GM21786 (cell line): ENCODE results near the gene FASTKD3.

Experiments used
- ATAC-seq: cut with Tn5 transposase; IDR thresholded peaks from one replicate; pipeline ENCODE4 v1.9.1; 2021; ENCODE audit not compliant: unreplicated experiment

Gene FASTKD3

GRCh38 chr5:7850395-7851239 lies 18.2 kb downstream of the FASTKD3 start, which contains the start of gene CFAP90:
CFAP90 (minus strand) TSS chr5:7851133; CDS start chr5:7851021, 112 bp downstream.
- ATAC-seq, result no peak

GRCh38 chr5:7849681-7850394 lies 19.0 kb downstream of the FASTKD3 start:
- ATAC-seq, result no peak

- ATAC-seq, result no peak
Measured at GRCh38 chr5:7848296-7848695, 20.5 kb downstream of the FASTKD3 start.

GRCh38 chr5:7846327-7846726 lies 22.5 kb downstream of the FASTKD3 start:
- no peak for ATAC-seq

GRCh38 chr5:7845557-7845956 lies 23.3 kb downstream of the FASTKD3 start:
- no peak for ATAC-seq

GRCh38 chr5:7844901-7845300 lies 23.9 kb downstream of the FASTKD3 start:
- no peak for ATAC-seq

- no peak for ATAC-seq
Measured at GRCh38 chr5:7842531-7842930, 26.3 kb downstream of the FASTKD3 start.

- no peak for ATAC-seq
Measured at GRCh38 chr5:7837403-7837802, 31.4 kb downstream of the FASTKD3 start.

- ATAC-seq, result no peak
Measured at GRCh38 chr5:7834982-7835381, 33.8 kb downstream of the FASTKD3 start.

GRCh38 chr5:7828269-7828668 lies 40.6 kb downstream of the FASTKD3 start:
- ATAC-seq, result no peak

- no peak for ATAC-seq
Measured at GRCh38 chr5:7827610-7828009, 41.2 kb downstream of the FASTKD3 start.

GRCh38 chr5:7825630-7826029 lies 43.2 kb downstream of the FASTKD3 start:
- no peak for ATAC-seq

- ATAC-seq, result no peak
Measured at GRCh38 chr5:7824995-7825394, 43.8 kb downstream of the FASTKD3 start.

- no peak for ATAC-seq
Measured at GRCh38 chr5:7823594-7823993, 45.2 kb downstream of the FASTKD3 start.

GRCh38 chr5:7822449-7822848 lies 46.4 kb downstream of the FASTKD3 start:
- no peak for ATAC-seq

- ATAC-seq, result no peak
Measured at GRCh38 chr5:7816535-7816901, 52.3 kb downstream of the FASTKD3 start.

- peak; percentile 81 for ATAC-seq
Measured at GRCh38 chr5:7815892-7816534, 52.8 kb downstream of the FASTKD3 start.

- no peak for ATAC-seq
Measured at GRCh38 chr5:7814816-7815215, 54.0 kb downstream of the FASTKD3 start.

GRCh38 chr5:7813576-7813975 lies 55.3 kb downstream of the FASTKD3 start:
- ATAC-seq, result no peak

- no peak for ATAC-seq
Measured at GRCh38 chr5:7813007-7813406, 55.8 kb downstream of the FASTKD3 start.

- no peak for ATAC-seq
Measured at GRCh38 chr5:7811715-7812114, 57.1 kb downstream of the FASTKD3 start.
